Activated B cell treated with CpG ODN at 0.5 μM for 24 hours (primary cell): ENCODE results near the gene P2RX1. TPM values are rescaled to one million over a fixed set of nuclear protein-coding genes. Genes with fewer than 3 reads are reported as not detected.

Experiments
- ATAC-seq: fragments of 200-7000 bp; cut with Tn5 transposase; one replicate; pipeline ENCODE4 v1.10.0; 2021; ENCODE audit warnings: low read depth, mild to moderate bottlenecking, moderate library complexity
- CTCF ChIA-PET: fragments of 350-600 bp; sonication (Branson Sonifier 250); formaldehyde crosslinking; loops from one replicate; lab custom pipeline; 2021; ENCODE audit warnings: antibody characterized with exemption; lab: Charles Lee
- POLR2A ChIA-PET: fragments of 350-600 bp; sonication (Branson Sonifier 250); formaldehyde crosslinking; loops from one replicate; lab custom pipeline; 2021; ENCODE audit warnings: antibody characterized with exemption; lab: Charles Lee
- DNase-seq: peaks from one replicate; pipeline ENCODE4 v3.0.0; 2022
- H3K27ac Mint-ChIP-seq: one replicate; pipeline ENCODE4 v1.8.0; 2020; ENCODE audit warnings: mixed read lengths
- H3K27me3 Mint-ChIP-seq: one replicate; pipeline ENCODE4 v1.8.0; 2021; ENCODE audit warnings: mixed read lengths
- H3K36me3 Mint-ChIP-seq: one replicate; pipeline ENCODE4 v1.8.0; 2021; ENCODE audit warnings: low read depth, mixed read lengths
- H3K4me1 Mint-ChIP-seq: one replicate; pipeline ENCODE4 v1.8.0; 2021; ENCODE audit warnings: mixed read lengths
- H3K4me3 Mint-ChIP-seq: one replicate; pipeline ENCODE4 v1.8.0; 2020; ENCODE audit warnings: mild to moderate bottlenecking, mixed read lengths
- H3K9me3 Mint-ChIP-seq: one replicate; pipeline ENCODE4 v1.8.0; 2020; ENCODE audit warnings: mixed read lengths
- intact Hi-C: fragments of 100-400 bp; cut with micrococcal nuclease; formaldehyde crosslinking; loops from one replicate; pipeline ENCODE4 v1.15.1; 2024
- total RNA-seq: library from RNA; stranded (reverse); gene quantifications from 2 replicates; pipeline ENCODE4 v1.2.3, GENCODE V29; 2022
- TF ChIP-seq, protein P1 (sequence below): fragments of 200-600 bp; IDR thresholded peaks from one replicate; pipeline ENCODE4 v1.8.0; 2022; ENCODE audit warnings: antibody characterized with exemption, mild to moderate bottlenecking

The P2RX1 gene
- total RNA-seq, 1 donor from 2014 or later, result 26.0 TPM

DNA sequence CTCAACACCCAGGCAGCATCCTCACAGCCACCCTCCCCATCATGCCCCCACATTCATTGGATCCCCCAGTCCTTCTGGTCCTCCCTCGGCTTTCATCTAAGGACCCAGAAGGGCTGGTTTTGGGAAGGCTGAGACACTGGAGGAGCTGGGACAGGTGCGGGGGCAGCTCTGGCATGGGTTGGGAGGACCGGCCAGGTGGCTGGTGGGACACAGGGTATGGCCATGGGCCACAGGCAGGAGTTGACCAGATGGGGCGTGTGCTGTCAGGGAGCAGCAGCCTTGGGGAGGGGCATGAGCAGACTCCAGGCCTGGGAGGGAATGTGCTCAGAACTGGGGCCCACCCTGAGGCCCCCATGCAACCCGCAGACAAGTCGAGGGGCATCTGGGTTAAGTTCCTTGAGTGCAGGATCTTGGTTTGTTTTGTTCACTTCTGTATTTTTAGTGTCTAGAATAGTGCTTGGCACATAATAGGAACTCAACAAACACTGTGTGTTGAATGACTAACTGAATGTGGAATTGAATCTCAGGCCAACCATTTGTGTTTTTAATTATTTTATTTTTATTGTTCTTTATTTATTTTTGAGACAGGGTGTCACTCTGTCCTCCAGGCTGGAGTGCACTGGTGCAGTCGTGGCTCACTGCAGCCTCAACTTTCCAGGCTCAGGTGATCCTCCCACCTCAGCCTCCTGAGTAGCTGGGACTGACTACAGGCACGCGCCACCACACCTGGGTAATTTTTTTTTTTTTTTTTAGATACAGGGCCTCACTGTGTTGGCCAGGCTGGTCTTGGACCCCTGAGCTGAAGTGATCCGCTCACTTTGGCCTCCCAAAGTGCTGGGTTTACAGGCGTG is 5.6 kb downstream of the P2RX1 start:
- Mint-ChIP-seq H3K9me3 (no peaks in the 10 kb centered on the region), H3K27ac (peak overlapping the region; percentile 96), H3K4me3 (peak overlapping the region; percentile 76), H3K36me3 (no peaks in the 10 kb centered on the region), H3K27me3 (no peaks in the 10 kb centered on the region), H3K4me1 (peaks cover 76% of the 10 kb centered on the region)
- ChIA-PET CTCF (interaction anchor here (1.1 to 5.7 kb wide), 6 partner anchors 24 to 94 kb away, joined by 3 to 72 read pairs (median 6); partner anchors contain the start of gene NCBP3), POLR2A (interaction anchor here (0.6 to 10.0 kb wide), 22 partner anchors 11 to 1616 kb away, joined by 3 to 311 read pairs (median 4); partner anchors contain the start of genes ATP2A3, CAMKK1, CYB5D2 and NCBP3)
- ATAC-seq (no peak), DNase-seq (no peak)
- TF ChIP-seq, protein P1, sequence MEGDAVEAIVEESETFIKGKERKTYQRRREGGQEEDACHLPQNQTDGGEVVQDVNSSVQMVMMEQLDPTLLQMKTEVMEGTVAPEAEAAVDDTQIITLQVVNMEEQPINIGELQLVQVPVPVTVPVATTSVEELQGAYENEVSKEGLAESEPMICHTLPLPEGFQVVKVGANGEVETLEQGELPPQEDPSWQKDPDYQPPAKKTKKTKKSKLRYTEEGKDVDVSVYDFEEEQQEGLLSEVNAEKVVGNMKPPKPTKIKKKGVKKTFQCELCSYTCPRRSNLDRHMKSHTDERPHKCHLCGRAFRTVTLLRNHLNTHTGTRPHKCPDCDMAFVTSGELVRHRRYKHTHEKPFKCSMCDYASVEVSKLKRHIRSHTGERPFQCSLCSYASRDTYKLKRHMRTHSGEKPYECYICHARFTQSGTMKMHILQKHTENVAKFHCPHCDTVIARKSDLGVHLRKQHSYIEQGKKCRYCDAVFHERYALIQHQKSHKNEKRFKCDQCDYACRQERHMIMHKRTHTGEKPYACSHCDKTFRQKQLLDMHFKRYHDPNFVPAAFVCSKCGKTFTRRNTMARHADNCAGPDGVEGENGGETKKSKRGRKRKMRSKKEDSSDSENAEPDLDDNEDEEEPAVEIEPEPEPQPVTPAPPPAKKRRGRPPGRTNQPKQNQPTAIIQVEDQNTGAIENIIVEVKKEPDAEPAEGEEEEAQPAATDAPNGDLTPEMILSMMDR, result no peak
- intact Hi-C loops, result loop anchor here (1.0 to 10.0 kb wide), 8 partner anchors 17 to 1037 kb away; partner anchors contain the start of genes CAMKK1, CYB5D2, P2RX5 and PFN1

DNA sequence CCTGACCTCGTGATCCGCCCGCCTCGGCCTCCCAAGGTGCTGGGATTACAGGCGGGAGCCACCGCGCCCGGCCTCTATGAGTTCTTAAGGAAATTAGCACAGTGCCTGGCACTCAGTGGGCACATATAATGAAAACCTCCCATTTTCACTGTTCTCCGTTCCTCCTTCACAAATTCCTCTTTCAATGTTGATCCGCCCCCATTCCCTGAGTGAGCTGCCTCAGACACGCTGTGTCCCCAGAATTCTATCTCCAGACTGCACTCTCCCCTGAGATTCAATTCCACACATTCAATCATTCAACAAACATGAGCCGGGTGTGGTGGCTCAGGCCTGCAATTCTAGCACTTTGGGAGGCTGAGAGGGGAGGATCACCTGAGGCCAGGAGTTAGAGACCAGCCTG is 7.0 kb downstream of the P2RX1 start:
- Mint-ChIP-seq H3K27me3 (no peaks in the 10 kb centered on the region), H3K4me1 (peaks cover 75% of the 10 kb centered on the region), H3K9me3 (no peaks in the 10 kb centered on the region), H3K4me3 (no peak overlapping the region), H3K36me3 (no peaks in the 10 kb centered on the region), H3K27ac (peak overlapping the region; percentile 32)
- POLR2A ChIA-PET, result interaction anchor here (10.0 kb wide), 1 partner anchor 54 kb away, joined by 311 read pairs; the partner anchor contains the start of gene ATP2A3
- DNase-seq (no peak), ATAC-seq (no peak)
- TF ChIP-seq, protein P1, result no peak
- CTCF ChIA-PET, result no interaction called here
- intact Hi-C loops, result no loop called here

GRCh38 chr17:3907483-3908216 is 8.6 kb downstream of the P2RX1 start:
- ATAC-seq (no peak), DNase-seq (no peak)
- Mint-ChIP-seq H3K36me3 (no peaks in the 10 kb centered on the region), H3K4me1 (peaks cover 65% of the 10 kb centered on the region), H3K27ac (peak overlapping the region; percentile 64), H3K9me3 (no peaks in the 10 kb centered on the region), H3K27me3 (no peaks in the 10 kb centered on the region), H3K4me3 (no peak overlapping the region)
- ChIA-PET POLR2A (interaction anchor here (0.5 to 5.3 kb wide), 4 partner anchors 12 to 214 kb away, joined by 3 to 43 read pairs (median 4); partner anchors contain the start of genes CAMKK1 and P2RX5), CTCF (interaction anchor here (1.0 to 1.9 kb wide), 2 partner anchors 14 to 64 kb away, joined by 3 to 9 read pairs; no protein-coding TSS in a partner anchor)
- TF ChIP-seq, protein P1, result no peak
- intact Hi-C loops, result loop anchor here (2.0 kb wide), 1 partner anchor 63 kb away; no protein-coding TSS in a partner anchor

DNA sequence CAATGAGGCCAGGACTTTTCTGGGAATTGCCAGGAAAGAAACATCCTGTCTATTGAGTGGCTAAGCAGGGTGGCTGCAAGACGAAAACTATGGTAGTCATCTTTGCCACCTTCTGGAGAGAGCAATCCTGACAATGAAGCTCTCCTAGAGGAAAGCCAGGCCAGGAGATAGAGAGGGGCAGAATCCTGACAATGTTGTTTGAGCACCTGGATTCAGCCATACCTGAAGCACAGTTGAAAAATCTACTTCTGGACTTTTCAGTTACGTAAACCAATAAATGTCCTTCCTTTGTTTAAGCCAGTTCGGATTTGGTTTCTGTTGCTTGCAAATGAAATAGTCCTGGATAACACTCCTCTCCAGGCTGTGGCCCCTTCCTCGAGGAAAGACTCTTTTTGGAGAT is 9.4 kb downstream of the P2RX1 start:
- H3K4me1 Mint-ChIP-seq, result peaks cover 58% of the 10 kb centered on the region
- no peak for DNase-seq
- intact Hi-C loops, result loop anchor here (2.0 kb wide), 1 partner anchor 62 kb away; no protein-coding TSS in a partner anchor
- POLR2A ChIA-PET, result interaction anchor here (0.5 to 5.3 kb wide), 5 partner anchors 13 to 1874 kb away, joined by 3 to 43 read pairs (median 4); partner anchors contain the start of genes CAMKK1 and P2RX5
- TF ChIP-seq, protein P1, result no peak
- ATAC-seq, result no peak
- no peak overlapping the region for H3K4me3 Mint-ChIP-seq
- CTCF ChIA-PET, result interaction anchor here (1.0 to 1.9 kb wide), 2 partner anchors 13 to 63 kb away, joined by 3 to 9 read pairs; no protein-coding TSS in a partner anchor
- H3K27ac Mint-ChIP-seq, result no peak overlapping the region
- H3K9me3 Mint-ChIP-seq, result no peaks in the 10 kb centered on the region
- no peaks in the 10 kb centered on the region for H3K36me3 Mint-ChIP-seq
- no peaks in the 10 kb centered on the region for H3K27me3 Mint-ChIP-seq
